Stimulated activated CD8-positive, alpha-beta memory T cell treated with anti-CD3 and anti-CD28 coated beads, Interleukin-4, amount 100 ng/mL, for 48 hours (primary cell): ENCODE data around the gene ENDOU.

ENCODE experiments used
- DNase-seq: peaks from one replicate; pipeline ENCODE4 v3.0.0-alpha.2; 2020

ENDOU gene

GRCh38 chr12:47725091-47725772 lies at the start of gene ENDOU:
Gene ENDOU, minus strand, starts transcription at chr12:47725490. Its CDS starts 77 bp downstream, at chr12:47725413.
- no peak for DNase-seq

GRCh38 chr12:47774663-47775062 lies 49.4 kb upstream of the ENDOU start:
- DNase-seq: no peak

DNA sequence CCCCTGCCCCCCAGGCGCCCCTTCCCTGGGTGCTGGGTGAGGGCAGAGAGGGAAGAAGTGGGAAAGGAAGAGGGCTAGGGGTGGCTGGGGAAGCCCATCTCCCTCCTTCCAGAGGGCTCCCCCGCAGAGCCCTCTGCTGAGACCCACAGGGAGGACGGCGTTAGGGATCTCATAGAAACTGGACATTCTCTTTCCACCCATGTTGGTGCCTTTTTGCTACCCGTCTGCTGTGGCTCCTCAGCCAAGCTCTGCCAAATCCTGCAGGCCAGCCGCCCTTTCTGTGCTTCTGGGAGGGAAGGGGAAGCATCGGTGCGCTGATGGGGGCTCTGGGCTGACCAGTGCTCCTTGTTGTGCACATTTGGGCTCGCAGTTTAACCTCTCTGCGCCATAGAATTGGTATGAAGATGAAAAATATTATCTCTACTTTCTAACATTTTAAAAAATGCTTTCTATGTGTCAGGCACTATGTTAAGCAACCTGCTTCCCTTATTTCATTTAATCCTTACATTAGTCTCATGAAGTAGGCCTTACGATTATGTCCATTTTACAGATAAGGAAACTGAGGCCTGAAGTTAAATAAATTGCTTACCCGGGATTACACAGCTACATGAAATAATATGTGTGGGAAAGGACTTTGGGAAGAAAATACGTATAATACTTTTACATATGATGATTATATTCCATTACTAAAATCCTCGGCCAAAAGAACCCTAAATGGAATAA lies 48.7 kb upstream of the ENDOU start:
- DNase-seq: no peak

DNA sequence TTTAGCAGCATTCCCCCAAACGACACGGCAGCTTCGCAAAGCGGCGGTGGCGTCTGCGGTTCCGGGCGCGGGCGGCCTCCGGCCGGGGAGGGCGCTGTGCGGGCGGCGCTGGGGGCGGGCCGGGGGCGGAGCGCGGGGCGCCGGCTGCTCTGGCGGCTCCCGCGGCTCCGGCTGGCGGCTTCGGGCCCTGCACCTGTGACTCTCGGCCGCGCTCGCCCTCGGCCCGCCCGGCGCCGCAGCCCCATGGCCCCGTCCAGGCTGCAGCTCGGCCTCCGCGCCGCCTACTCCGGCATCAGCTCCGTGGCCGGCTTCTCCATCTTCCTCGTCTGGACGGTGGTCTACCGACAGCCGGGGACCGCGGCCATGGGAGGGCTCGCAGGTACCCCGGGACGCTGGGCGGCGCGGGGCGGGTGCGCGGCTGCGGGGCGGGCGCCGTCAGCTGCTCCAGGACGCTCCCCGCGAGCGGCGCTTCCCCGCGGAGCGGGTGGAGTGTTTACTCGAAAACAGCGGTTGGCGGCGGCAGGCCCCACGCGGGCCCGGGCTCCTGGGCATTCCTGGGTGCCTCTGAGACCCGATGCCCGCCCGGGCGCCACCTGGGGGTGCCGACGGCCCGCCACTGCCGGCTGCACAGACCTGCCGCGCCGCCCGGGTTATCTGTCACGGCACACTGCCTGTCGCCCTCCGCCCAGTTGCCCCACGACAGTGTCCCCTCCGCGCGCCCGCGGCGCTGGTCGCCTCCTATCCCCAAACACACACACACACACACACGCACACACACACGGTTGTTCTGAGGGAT lies 48.0 kb upstream of the ENDOU start, which contains the start of gene SLC48A1:
TSS of gene SLC48A1 (plus strand) at position 177 of the 796 bp plus-strand sequence. CDS start at position 244, 67 bp downstream.
- DNase-seq: peak; percentile 77

DNA sequence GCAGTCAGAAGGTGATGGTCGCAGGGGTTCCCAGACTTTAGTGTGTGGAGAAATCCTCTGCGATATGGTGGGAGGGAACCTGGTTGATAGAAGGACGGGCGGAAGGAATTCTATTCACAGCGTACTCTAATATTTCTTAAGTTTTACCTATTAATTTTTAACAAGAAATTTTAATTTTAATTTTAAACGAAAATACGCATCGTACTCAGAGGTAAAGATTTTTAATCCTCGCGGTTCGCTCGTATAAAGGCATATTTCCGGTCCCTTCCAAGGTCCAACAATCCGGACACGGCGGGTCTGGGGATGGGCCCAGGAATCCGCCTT lies 47.4 kb upstream of the ENDOU start:
- no peak for DNase-seq

- DNase-seq: no peak
Observed at GRCh38 chr12:47772094-47772660, 46.9 kb upstream of the ENDOU start.

- no peak for DNase-seq
Observed at GRCh38 chr12:47771304-47771703, 46.0 kb upstream of the ENDOU start.

GRCh38 chr12:47770086-47770726 lies 44.9 kb upstream of the ENDOU start:
- DNase-seq: no peak

DNA sequence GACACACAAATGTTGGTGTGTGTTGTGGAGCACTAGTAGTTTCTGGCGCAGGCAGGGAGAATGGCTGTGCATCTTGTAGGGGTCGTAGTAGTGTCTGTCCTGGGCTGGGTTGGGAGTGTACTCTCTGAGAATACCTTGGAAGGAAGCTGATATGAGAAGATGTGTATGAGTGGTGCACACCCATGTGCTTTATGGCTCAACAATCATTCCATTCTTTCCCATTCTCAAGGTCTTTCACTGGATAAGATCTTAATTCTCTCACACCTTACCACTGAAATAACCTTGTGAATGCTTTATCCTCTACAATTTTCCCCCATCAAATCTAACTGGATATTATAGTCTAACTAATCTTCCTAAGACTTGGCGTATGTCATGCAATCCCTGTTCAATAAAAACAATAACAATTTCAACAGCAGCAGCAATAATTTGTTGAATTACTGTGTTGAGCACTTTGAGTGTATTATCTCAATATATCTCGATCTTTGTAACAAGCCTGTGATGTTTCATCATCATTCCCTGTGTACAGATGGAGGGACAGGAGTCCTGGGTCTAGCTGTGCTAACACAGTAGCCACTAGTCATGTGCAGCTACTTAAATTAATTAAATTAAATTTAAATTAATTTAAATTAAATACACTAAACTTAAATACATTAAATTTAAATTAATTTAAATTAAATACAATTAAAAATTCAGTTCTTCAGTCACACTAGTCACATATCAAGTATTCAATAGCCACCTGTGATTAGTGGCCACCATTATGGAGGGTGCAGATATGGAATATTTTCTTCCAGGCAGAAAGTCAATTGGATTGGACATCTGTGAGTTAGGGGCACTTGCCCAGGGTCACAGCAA lies 44.2 kb upstream of the ENDOU start:
- no peak for DNase-seq

DNA sequence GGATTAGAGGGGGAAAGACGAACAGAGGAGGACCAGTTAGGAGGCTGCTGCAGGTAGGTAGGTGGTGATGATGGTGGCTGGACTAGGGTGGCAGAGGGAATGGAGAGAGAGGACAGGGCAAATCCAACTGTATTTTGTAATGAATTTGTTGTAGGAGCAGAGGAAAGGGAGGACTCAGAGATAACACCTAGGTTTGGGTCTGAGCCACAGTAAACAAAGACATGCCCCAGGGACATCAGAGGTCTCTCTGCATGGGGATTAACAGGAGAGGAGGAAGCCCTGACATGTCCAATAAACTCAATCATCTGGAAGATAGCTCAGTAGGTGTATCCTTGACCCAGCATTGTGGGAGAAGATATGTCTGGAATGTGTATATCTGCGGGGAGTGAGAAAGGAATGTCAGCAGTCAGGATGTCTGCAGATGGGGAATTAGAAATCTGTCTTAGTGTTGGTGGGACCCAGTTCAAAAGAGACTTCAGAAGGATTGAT lies 43.1 kb upstream of the ENDOU start:
- no peak for DNase-seq

- peak; percentile 78 for DNase-seq
Observed at GRCh38 chr12:47767216-47767724, 42.0 kb upstream of the ENDOU start.

DNA sequence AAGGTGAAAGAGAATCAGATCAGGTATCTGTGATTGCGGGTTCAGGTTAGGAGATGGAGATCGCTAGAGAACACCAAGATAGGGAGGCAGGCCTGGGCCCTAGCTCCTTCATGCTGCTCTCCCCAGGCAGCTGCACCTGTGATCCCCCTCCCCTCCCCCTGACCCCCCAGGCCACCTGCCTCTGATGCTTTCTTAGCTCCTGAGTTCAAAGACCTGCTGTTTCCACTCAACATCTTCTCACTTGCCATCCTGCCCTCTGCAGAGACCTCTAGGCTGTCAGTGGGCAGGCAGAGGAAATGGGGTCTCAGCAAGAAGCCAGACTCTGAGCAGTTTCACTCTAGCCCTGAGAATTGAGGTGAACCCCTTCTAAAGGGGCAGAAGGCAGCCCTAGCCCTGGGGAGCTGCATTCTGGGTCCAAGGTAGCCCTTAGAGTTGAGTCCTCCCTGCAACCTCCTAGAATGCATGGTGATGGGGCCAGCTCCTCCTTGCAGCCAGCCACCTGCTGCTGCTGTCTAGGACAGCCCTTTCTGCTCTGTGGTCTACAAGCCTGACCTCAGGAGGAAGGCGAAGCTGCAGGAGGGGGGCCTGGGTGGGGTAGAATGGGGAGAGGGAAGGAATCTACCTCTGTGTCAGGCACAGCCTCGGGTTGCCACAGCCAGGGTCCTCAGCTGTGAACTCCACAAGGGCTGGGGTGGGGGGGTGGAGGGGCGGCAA lies 41.4 kb upstream of the ENDOU start:
- no peak for DNase-seq

DNA sequence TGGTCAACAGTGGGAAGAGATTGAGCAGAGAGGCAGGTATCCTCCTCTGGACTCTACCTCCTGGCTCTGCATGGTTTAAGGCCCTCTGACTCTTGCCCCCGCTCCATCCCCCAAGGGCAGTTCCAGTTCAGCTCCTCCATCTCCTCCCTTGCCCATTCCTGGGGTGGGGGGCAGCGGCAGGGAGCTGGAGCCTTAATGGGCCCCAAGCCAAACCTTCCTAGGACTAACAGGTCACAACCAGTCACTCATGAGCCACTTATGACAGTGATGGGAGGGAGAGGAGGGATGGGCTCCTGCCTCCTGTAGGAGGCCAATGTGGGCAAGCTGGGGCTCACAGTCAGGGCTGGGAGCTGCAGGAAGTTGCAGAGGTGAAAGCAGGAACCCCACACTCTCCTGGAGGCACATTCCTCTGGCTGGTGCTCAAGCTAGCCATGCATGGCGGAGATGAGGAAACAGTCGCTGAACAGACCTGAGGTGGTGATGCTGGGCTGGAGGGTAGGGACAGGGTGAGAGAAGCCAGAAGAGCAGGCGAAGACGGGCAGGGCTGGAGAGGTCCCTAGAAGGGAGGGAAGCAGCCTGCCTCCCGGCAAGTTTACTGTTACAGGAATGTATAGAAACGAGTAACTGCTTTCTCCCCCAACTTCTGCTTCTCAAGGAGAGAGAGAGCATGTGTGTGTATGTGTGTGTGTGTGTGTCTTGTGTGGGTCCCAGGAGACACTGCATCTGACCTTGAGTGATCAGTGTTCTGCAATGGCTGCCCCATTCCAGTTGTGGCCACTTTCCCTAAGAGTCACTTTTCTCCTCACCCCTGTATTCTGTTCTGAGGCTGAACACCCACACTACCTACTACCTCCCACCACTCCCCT lies 38.4 kb upstream of the ENDOU start:
- no peak for DNase-seq

GRCh38 chr12:47762850-47763465 lies 37.7 kb upstream of the ENDOU start:
- no peak for DNase-seq

DNA sequence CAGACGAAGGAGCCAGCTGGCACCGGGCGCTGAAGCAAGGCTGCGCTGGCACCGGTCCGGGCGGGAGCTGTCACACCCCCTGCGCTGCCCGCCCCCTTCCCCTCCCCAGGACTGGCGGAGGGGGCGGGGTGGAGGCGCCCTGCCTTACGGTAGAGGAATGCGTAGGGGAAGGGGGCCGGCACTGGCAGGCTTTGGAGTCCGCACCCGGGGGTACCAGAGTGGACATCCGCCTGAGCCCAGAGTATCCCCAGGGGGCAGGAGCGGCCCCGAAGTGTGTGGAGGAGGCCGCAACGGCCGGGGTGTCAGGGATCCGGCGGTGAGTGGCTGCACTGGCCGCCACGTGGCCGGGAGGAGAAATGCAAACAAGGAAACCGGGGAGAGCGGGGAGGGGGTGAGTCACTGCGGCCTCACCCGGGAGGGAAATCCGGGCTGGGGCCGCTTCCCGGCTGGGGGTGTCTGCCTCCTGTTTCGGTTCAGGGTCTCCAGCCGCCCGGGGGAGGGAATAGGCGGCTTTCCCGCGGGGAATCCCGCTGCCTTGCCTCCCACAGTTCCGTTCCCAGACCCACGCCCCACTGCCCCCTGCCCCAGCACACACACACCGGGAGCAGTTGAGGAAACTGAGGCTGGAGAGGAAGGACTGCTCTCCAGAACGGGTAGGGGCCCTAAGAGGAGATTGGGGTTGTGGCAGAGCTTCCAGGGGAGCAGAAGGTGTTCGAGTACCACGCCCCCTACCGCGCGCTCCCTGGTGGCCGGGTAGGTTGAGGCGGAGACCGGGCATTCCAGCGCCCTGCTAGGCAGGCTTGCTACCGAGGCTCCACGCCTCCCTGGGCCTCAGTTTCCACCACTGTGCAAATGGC lies 33.8 kb upstream of the ENDOU start, which contains the start of gene RAPGEF3:
TSS of gene RAPGEF3 (minus strand) at position 47 of the 857 bp plus-strand sequence. CDS start 324 bp downstream, outside the sequence.
- DNase-seq: peak; percentile 78

DNA sequence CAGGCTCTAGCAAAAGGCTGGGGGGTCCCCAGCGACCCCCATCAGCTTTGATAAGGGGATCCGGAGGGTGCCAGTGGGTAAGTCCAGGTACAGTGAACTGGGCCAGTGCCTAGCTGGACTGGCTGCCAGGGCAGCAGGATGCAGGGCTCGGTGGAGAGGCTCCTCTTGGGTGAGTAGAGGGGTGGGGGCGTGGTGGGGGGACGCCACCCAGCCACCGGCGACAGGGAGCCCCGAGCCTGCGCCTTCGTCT lies 33.2 kb upstream of the ENDOU start:
- no peak for DNase-seq

GRCh38 chr12:47757840-47758583 lies 32.7 kb upstream of the ENDOU start:
- DNase-seq: no peak

GRCh38 chr12:47757364-47757839 lies 32.1 kb upstream of the ENDOU start:
- no peak for DNase-seq
